Hepatocyte (in vitro differentiated cells): ENCODE results near the gene PTPRN2. TPM values are rescaled to one million over a fixed set of nuclear protein-coding genes. Genes with fewer than 3 reads are reported as not detected.

Experiments used
- DNase-seq: peaks from one replicate; pipeline ENCODE4 v3.0.0-alpha.2; 2016; ENCODE audit warnings: low spot score
- H2AFZ ChIP-seq: fragments of 200-600 bp; sonication (generic); 2 replicates; pipeline ENCODE4 v1.6.0; 2016; ENCODE audit warnings: antibody characterized with exemption, mild to moderate bottlenecking
- H3K27ac ChIP-seq: fragments of 200-600 bp; sonication (generic); 2 replicates; pipeline ENCODE4 v1.5.1; 2016; ENCODE audit warnings: mild to moderate bottlenecking
- H3K27me3 ChIP-seq: fragments of 200-600 bp; sonication (generic); 2 replicates; pipeline ENCODE4 v1.6.1; 2016
- H3K36me3 ChIP-seq: fragments of 200-600 bp; sonication (generic); replicated peaks from 2 replicates; pipeline ENCODE4 v1.5.1; 2016; ENCODE audit warnings: low read depth; ENCODE audit not compliant: insufficient read depth
- H3K4me1 ChIP-seq: fragments of 200-600 bp; sonication (generic); 2 replicates; pipeline ENCODE4 v1.5.1; 2016; ENCODE audit warnings: mild to moderate bottlenecking, moderate library complexity; ENCODE audit not compliant: insufficient read depth
- H3K4me2 ChIP-seq: fragments of 200-600 bp; sonication (generic); 2 replicates; pipeline ENCODE4 v1.6.0; 2016
- H3K4me3 ChIP-seq: fragments of 200-600 bp; sonication (generic); 2 replicates; pipeline ENCODE4 v1.5.1; 2016; ENCODE audit warnings: mild to moderate bottlenecking
- H3K79me2 ChIP-seq: fragments of 200-600 bp; sonication (generic); 2 replicates; pipeline ENCODE4 v1.6.0; 2017; ENCODE audit warnings: mild to moderate bottlenecking
- H3K9me2 ChIP-seq: fragments of 200-600 bp; sonication (generic); replicated peaks from 2 replicates; pipeline ENCODE4 v1.6.0; 2017; ENCODE audit warnings: mild to moderate bottlenecking; ENCODE audit not compliant: insufficient read depth
- H3K9me3 ChIP-seq: fragments of 200-600 bp; sonication (generic); 2 replicates; pipeline ENCODE4 v1.5.1; 2016; ENCODE audit warnings: low read depth, mild to moderate bottlenecking
- H4K20me1 ChIP-seq: fragments of 200-600 bp; sonication (generic); 2 replicates; pipeline ENCODE4 v1.6.0; 2016; ENCODE audit warnings: mild to moderate bottlenecking; ENCODE audit not compliant: insufficient read depth, poor library complexity, severe bottlenecking
- EZH2 ChIP-seq: fragments of 200-600 bp; sonication (generic); IDR thresholded peaks from 2 replicates; pipeline ENCODE4 v1.6.1; 2016; ENCODE audit warnings: antibody characterized with exemption, mild to moderate bottlenecking, borderline replicate concordance
- EZH2phosphoT487 ChIP-seq: fragments of 200-600 bp; sonication (generic); IDR thresholded peaks from one replicate; pipeline ENCODE4 v1.6.1; 2018; ENCODE audit warnings: antibody characterized with exemption, mild to moderate bottlenecking, low read depth, moderate library complexity; ENCODE audit not compliant: unreplicated experiment, severe bottlenecking
- WGBS: methylation state at CpG from one replicate; pipeline ENCODE4 v1.1.6; 2016; ENCODE audit warnings: low lambda C conversion rate; ENCODE audit errors: missing lambda C conversion rate; 5-methylcytosine and 5-hydroxymethylcytosine counted together
- polyA plus RNA-seq: library from polyadenylated mRNA; unstranded; fragments of >200 nt; fragmentation: Nextera tagmentation; extraction: Ambion mirVana; gene quantifications from 2 replicates; pipeline ENCODE4 v1.2.1, GENCODE V29; 2016
- total RNA-seq: library from RNA; depleted of rRNA; stranded (reverse); fragments of >200 nt; gene quantifications from 2 replicates; pipeline ENCODE4 v1.2.3, GENCODE V29; 2014
- TF ChIP-seq, protein P1 (sequence below): fragments of 200-600 bp; sonication (generic); IDR thresholded peaks from 2 replicates; pipeline ENCODE4 v1.5.1; 2016; ENCODE audit warnings: antibody characterized with exemption, mild to moderate bottlenecking; ENCODE audit not compliant: poor library complexity

PTPRN2 gene
- total and polyA plus RNA-seq, 2 experiments from 2014 or later, result 2.1 to 3.3 TPM

DNA sequence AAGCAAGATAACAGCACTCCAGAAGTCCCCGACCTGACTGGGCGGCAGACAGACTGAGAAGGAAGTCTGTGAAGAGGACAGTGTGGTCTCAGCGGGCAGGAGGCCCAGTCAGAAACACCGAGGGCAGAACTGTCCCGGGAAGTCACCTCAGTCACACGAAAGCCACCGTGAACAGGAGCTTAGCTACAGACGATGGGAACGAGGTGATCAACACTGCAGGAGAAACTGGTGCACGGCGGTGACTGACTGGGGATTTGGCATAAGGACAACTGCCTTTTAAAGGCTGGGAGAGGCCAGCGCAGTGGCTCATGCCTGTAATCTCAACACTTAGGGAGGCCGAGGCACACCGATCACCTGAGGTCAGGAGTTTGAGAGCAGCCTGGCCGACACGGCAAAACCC, 217.8 kb downstream of the PTPRN2 start:
- Histone ChIP-seq H2AFZ (no peak overlapping the region), H3K4me2 (no peak overlapping the region), H3K4me3 (no peak overlapping the region), H3K9me3 (no peaks in the 10 kb centered on the region), H3K79me2 (no peaks in the 10 kb centered on the region), H3K36me3 (no peaks in the 10 kb centered on the region), H3K4me1 (no peaks in the 10 kb centered on the region), H3K9me2 (no peaks in the 10 kb centered on the region), H4K20me1 (no peaks in the 10 kb centered on the region), H3K27ac (no peak overlapping the region), H3K27me3 (no peaks in the 10 kb centered on the region)
- WGBS, result 86% methylated on average over 16 of the region's 16 CpGs
- DNase-seq, result no peak
- TF ChIP-seq EZH2phosphoT487 (no peak), EZH2 (no peak)
- TF ChIP-seq, protein P1, sequence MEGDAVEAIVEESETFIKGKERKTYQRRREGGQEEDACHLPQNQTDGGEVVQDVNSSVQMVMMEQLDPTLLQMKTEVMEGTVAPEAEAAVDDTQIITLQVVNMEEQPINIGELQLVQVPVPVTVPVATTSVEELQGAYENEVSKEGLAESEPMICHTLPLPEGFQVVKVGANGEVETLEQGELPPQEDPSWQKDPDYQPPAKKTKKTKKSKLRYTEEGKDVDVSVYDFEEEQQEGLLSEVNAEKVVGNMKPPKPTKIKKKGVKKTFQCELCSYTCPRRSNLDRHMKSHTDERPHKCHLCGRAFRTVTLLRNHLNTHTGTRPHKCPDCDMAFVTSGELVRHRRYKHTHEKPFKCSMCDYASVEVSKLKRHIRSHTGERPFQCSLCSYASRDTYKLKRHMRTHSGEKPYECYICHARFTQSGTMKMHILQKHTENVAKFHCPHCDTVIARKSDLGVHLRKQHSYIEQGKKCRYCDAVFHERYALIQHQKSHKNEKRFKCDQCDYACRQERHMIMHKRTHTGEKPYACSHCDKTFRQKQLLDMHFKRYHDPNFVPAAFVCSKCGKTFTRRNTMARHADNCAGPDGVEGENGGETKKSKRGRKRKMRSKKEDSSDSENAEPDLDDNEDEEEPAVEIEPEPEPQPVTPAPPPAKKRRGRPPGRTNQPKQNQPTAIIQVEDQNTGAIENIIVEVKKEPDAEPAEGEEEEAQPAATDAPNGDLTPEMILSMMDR, result no peak

DNA sequence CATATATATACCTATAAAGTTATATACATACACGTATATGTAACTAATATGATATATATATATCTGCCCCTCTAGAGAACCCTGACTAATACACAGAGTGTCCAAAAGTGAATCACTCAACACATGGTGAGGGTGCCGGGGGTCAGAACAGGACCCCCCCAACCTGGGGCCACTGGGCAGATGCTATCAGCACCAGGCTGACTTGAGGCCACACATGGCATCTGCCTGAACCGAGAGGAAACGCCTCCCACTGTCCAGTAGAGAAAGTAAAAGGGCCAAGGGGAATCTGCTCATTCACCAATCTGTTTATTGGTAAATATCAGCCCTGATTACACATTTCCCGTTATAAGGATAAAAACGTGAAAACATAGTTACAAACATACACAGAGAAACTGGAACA, 218.3 kb downstream of the PTPRN2 start:
- H3K9me3 ChIP-seq, result no peaks in the 10 kb centered on the region
- TF ChIP-seq, protein P1, result no peak
- TF ChIP-seq EZH2 (no peak), EZH2phosphoT487 (no peak)
- no peaks in the 10 kb centered on the region for H3K9me2 ChIP-seq
- H3K4me2 ChIP-seq, result no peak overlapping the region
- no peaks in the 10 kb centered on the region for H4K20me1 ChIP-seq
- no peak overlapping the region for H3K4me3 ChIP-seq
- WGBS, result 92% methylated on average over 6 of the region's 6 CpGs
- no peak for DNase-seq
- H3K36me3 ChIP-seq, result no peaks in the 10 kb centered on the region
- no peaks in the 10 kb centered on the region for H3K27me3 ChIP-seq
- H3K27ac ChIP-seq, result no peak overlapping the region
- H3K79me2 ChIP-seq, result no peaks in the 10 kb centered on the region
- H3K4me1 ChIP-seq, result no peaks in the 10 kb centered on the region
- H2AFZ ChIP-seq, result no peak overlapping the region

DNA sequence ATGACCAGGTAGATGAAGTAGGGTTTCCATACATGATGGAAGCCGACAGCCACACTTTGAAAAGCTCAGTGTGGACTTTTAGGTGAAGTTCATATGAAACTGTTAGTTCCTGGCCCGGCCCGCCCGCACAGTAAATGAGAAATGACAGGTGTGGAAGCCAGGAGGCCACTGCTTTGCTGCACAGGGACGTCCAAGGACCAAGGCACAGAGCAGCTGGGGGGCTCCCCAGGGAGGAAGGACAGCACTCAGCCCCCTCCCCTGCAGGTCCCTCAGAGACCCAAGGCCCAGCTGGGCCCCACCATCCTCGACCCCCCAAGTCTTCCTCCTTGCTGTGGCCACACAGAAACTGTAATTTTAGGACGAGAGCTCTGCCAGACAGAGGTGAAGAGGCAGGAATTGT, 219.2 kb downstream of the PTPRN2 start:
- WGBS, result 65% methylated on average over 7 of the region's 7 CpGs

More for the DNA sequence above, 219.2 kb downstream of the PTPRN2 start:
- no peak for DNase-seq
- no peak overlapping the region for H3K27ac ChIP-seq
- no peaks in the 10 kb centered on the region for H4K20me1 ChIP-seq
- no peak for TF ChIP-seq EZH2phosphoT487
- TF ChIP-seq, protein P1, result no peak
- TF ChIP-seq EZH2, result no peak
- H3K27me3 ChIP-seq, result no peaks in the 10 kb centered on the region
- H3K9me2 ChIP-seq, result no peaks in the 10 kb centered on the region
- no peak overlapping the region for H3K4me3 ChIP-seq
- H3K4me1 ChIP-seq, result no peaks in the 10 kb centered on the region
- H3K36me3 ChIP-seq, result no peaks in the 10 kb centered on the region
- no peaks in the 10 kb centered on the region for H3K79me2 ChIP-seq
- no peak overlapping the region for H2AFZ ChIP-seq
- no peak overlapping the region for H3K4me2 ChIP-seq
- no peaks in the 10 kb centered on the region for H3K9me3 ChIP-seq
